ENCODE results near the gene ERBB4. TPM values are rescaled to one million over a fixed set of nuclear protein-coding genes. Genes with fewer than 3 reads are reported as not detected.

Gene ERBB4
- total and polyA plus RNA-seq, 7 donors = 0.07 to 7.5 (median 2.0) TPM

GRCh38 chr2:212337486-212338343, 200.9 kb downstream of the ERBB4 start:
- no peak for ATAC-seq
- H3K4me1 ChIP-seq = no peaks in the 10 kb centered on the region
- H3K27me3 ChIP-seq (ENCODE audit: insufficient read depth in 3 of 3, low read length in 2 of 3) = no peaks in the 10 kb centered on the region
- H3K4me3 ChIP-seq = no peak overlapping the region
- no peaks in the 10 kb centered on the region for H3K9me3 ChIP-seq
- 60 to 69% (median 62%) methylated on average over 4 of the region's 4 CpGs for WGBS, 3 donors
- no peak for DNase-seq
- TF ChIP-seq, protein P1, sequence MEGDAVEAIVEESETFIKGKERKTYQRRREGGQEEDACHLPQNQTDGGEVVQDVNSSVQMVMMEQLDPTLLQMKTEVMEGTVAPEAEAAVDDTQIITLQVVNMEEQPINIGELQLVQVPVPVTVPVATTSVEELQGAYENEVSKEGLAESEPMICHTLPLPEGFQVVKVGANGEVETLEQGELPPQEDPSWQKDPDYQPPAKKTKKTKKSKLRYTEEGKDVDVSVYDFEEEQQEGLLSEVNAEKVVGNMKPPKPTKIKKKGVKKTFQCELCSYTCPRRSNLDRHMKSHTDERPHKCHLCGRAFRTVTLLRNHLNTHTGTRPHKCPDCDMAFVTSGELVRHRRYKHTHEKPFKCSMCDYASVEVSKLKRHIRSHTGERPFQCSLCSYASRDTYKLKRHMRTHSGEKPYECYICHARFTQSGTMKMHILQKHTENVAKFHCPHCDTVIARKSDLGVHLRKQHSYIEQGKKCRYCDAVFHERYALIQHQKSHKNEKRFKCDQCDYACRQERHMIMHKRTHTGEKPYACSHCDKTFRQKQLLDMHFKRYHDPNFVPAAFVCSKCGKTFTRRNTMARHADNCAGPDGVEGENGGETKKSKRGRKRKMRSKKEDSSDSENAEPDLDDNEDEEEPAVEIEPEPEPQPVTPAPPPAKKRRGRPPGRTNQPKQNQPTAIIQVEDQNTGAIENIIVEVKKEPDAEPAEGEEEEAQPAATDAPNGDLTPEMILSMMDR (IDR thresholded peaks at IDR 0.05) = no peak
- no peaks in the 10 kb centered on the region for H3K36me3 ChIP-seq (ENCODE audit: insufficient read depth in 1 of 2, low read depth in 1 of 2)
- intact Hi-C loops (cut with DNase I) = no loop called here
- H3K27ac ChIP-seq = no peak overlapping the region

DNA sequence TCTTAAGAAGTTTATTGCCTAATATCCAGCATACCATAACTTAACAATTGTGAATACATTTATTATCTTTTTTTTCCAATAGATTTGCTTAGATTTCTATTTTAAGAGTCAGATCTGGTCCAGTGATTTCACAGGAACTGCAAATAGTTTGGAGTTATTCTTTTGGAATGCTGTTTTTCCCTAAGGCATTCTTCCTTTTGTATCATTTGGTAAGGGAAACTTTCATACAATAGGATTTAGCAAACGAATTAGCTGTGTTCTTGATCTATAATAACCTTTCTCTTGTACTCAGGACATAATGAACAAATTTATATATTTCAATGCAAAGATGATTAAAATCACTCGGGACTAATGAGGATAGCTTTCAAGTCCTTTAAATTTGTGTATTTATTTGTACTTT, 201.6 kb downstream of the ERBB4 start:
- 46 to 49% (median 49%) methylated on average over 2 of the region's 2 CpGs for WGBS, 3 donors
- DNase-seq (no peak), ATAC-seq (no peak)
- TF ChIP-seq, protein P1 (IDR thresholded peaks at IDR 0.05) = no peak
- Histone ChIP-seq H3K4me1 (no peaks in the 10 kb centered on the region), H3K27ac (no peak overlapping the region), H3K36me3 (ENCODE audit: insufficient read depth in 1 of 2, low read depth in 1 of 2) (no peaks in the 10 kb centered on the region), H3K27me3 (ENCODE audit: insufficient read depth in 3 of 3, low read length in 2 of 3) (no peaks in the 10 kb centered on the region), H3K9me3 (no peaks in the 10 kb centered on the region), H3K4me3 (no peak overlapping the region)
- intact Hi-C loops (cut with DNase I) = no loop called here

GRCh38 chr2:212330263-212330662, 208.3 kb downstream of the ERBB4 start:
- DNase-seq = peak in 1 of 2 donors; percentile 45
- TF ChIP-seq, protein P1 (IDR thresholded peaks at IDR 0.05) = no peak
- 21 to 25% (median 23%) methylated on average over 4 of the region's 4 CpGs for WGBS, 3 donors
- no peaks in the 10 kb centered on the region for H3K36me3 ChIP-seq (ENCODE audit: insufficient read depth in 1 of 2, low read depth in 1 of 2)
- peak overlapping the region; percentile 65 for H3K27ac ChIP-seq
- no peaks in the 10 kb centered on the region for H3K9me3 ChIP-seq
- peak overlapping the region; percentile 31 for H3K4me3 ChIP-seq
- peaks cover 25% of the 10 kb centered on the region for H3K4me1 ChIP-seq
- peak in 3 of 4 donors; percentile 49 to 86 (median 74) for ATAC-seq
- intact Hi-C loops (cut with DNase I) = no loop called here
- H3K27me3 ChIP-seq (ENCODE audit: insufficient read depth in 3 of 3, low read length in 2 of 3) = no peaks in the 10 kb centered on the region

DNA sequence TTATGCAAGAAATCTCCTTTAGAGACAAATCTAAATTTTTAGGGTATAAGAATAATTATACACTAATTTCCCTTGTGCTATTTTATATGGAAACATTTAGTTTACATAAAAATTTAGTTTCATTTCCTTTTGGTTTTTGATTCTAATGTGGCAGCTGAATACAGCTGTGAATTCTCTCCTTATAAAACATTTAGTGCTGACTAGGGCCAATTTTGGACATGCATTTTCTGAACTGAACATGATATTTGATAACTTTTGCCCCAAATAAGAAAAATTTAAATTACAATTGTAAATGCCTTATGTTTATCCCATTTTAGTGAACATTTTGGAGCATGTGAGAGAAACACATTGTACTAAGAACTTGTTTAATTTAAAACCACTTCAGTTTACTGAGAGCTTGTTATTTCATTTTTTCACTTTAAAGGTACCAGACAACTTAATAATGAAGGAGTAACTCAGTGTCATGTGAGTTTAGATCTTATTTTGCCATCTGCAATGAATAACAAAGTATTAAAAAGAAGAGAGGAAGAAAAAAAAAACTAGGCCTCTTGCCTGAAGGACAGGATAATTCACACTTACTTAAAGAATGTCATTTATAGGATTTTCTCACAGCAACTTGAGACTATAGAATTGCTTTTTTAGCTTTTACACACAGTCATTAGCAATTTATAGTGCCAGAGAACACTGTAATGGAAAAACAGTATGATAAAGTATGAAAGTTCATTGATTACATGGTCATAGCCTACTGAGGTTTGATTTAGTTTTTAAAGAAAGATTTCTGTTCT, 209.7 kb downstream of the ERBB4 start:
- no peak overlapping the region for H3K4me3 ChIP-seq
- peak overlapping the region; percentile 65 for H3K27ac ChIP-seq
- no peaks in the 10 kb centered on the region for H3K9me3 ChIP-seq
- intact Hi-C loops (cut with DNase I) = no loop called here
- no peak for ATAC-seq
- H3K4me1 ChIP-seq = peaks cover 25% of the 10 kb centered on the region
- DNase-seq = no peak
- TF ChIP-seq, protein P1 (IDR thresholded peaks at IDR 0.05) = no peak
- no peaks in the 10 kb centered on the region for H3K27me3 ChIP-seq (ENCODE audit: insufficient read depth in 3 of 3, low read length in 2 of 3)
- no peaks in the 10 kb centered on the region for H3K36me3 ChIP-seq (ENCODE audit: insufficient read depth in 1 of 2, low read depth in 1 of 2)
